Measurements from ENCODE around the gene WFDC9.
"Not testable (repeated sequence)": the region's sequence is repeated elsewhere in the genome, so short reads cannot be mapped to it uniquely, and the experiment has no call there.

DNA sequence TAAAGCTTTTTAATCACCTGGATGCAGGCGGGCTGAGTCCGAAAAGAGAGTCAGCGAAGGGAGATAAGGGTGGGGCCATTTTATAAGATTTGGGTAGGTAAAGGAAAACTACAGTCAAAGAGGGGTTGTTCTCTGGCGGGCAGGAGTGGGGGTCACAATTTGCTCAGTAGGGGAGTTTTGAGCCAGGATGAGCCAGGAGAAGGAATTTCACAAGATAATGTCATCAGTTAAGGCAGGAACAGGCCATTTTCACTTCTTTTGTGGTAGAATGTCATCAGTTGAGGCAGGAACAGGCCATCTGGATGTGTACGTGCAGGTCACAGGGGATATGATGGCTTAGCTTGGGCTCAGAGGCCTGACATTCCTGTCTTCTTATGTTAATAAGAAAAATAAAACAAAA is 46.8 kb downstream of the WFDC9 start:
- TF ChIP-seq, protein P1, sequence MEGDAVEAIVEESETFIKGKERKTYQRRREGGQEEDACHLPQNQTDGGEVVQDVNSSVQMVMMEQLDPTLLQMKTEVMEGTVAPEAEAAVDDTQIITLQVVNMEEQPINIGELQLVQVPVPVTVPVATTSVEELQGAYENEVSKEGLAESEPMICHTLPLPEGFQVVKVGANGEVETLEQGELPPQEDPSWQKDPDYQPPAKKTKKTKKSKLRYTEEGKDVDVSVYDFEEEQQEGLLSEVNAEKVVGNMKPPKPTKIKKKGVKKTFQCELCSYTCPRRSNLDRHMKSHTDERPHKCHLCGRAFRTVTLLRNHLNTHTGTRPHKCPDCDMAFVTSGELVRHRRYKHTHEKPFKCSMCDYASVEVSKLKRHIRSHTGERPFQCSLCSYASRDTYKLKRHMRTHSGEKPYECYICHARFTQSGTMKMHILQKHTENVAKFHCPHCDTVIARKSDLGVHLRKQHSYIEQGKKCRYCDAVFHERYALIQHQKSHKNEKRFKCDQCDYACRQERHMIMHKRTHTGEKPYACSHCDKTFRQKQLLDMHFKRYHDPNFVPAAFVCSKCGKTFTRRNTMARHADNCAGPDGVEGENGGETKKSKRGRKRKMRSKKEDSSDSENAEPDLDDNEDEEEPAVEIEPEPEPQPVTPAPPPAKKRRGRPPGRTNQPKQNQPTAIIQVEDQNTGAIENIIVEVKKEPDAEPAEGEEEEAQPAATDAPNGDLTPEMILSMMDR (IDR thresholded peaks at IDR 0.05) = not testable (repeated sequence)
- not testable (repeated sequence) for TF ChIP-seq POLR2A (IDR thresholded peaks at IDR 0.05)
